B cell (primary cell): Measurements from ENCODE around the gene EXOC1.

Source experiments
- CTCF ChIP-seq: fragments of 200-600 bp; IDR thresholded peaks from one replicate; pipeline ENCODE4 v1.8.0; 2022; ENCODE audit warnings: antibody characterized with exemption, mild to moderate bottlenecking
- EZH2 ChIP-seq: IDR thresholded peaks from 2 replicates; pipeline ENCODE4 v1.6.1; 2012; ENCODE audit warnings: borderline replicate concordance, low read depth, mild to moderate bottlenecking, moderate library complexity, low read length; ENCODE audit not compliant: insufficient read depth, poor library complexity, severe bottlenecking

- no peak for TF ChIP-seq CTCF
- no peak for TF ChIP-seq EZH2
Observed at GRCh38 chr4:55808186-55808585, 45.3 kb upstream of the EXOC1 start.
